Measurements from ENCODE around the gene SCYGR3.

SCYGR3 gene

DNA sequence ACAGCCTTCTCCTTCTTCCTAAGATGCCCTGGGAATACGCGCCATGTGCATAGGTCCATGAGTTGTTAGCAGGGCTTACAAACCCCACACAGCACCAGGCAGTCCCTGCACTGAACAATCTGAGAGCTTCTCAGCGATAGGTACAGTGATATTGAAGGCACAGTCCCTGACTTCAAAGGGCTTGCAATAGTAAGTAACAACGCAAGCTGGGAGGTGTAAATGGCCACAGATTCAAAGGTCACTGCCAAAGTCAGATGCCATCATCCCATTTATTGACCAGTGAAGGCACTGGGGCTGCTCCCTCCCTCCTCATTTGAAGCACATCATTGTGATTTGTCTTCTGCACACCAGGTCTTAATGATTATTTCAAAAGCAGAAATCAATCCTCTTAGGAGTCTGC is 541 bp upstream of the SCYGR3 start:
- H3K4me3 ChIP-seq (ENCODE audit: low read depth, low read length) = no peak overlapping the region
- no peak for DNase-seq (ENCODE audit: low read depth)
- TF ChIP-seq, protein P1, sequence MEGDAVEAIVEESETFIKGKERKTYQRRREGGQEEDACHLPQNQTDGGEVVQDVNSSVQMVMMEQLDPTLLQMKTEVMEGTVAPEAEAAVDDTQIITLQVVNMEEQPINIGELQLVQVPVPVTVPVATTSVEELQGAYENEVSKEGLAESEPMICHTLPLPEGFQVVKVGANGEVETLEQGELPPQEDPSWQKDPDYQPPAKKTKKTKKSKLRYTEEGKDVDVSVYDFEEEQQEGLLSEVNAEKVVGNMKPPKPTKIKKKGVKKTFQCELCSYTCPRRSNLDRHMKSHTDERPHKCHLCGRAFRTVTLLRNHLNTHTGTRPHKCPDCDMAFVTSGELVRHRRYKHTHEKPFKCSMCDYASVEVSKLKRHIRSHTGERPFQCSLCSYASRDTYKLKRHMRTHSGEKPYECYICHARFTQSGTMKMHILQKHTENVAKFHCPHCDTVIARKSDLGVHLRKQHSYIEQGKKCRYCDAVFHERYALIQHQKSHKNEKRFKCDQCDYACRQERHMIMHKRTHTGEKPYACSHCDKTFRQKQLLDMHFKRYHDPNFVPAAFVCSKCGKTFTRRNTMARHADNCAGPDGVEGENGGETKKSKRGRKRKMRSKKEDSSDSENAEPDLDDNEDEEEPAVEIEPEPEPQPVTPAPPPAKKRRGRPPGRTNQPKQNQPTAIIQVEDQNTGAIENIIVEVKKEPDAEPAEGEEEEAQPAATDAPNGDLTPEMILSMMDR (conservative IDR thresholded peaks at IDR 0.05; ENCODE audit: low read depth, low read length) = no peak

DNA sequence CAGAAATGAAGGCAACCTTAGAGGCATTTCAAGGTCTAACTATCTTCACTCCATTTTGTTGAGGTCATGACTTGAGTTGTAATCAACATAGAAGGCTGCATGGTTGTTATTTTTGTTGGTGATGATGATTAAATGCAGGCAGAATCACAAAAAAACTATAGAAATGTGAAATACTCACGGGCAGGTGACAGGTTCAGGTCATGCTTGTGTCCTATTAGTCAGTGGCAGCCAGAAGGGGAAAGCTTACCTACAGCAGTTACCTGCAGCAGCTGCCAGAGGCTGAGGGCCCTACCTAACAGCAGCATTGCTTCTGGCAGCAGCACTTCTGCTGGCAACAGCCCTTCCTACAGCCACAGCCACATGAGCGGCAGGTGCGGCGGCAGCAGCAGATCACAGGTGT is 394 bp downstream of the SCYGR3 start:
- no peak overlapping the region for H3K4me3 ChIP-seq (ENCODE audit: low read depth, low read length)
- TF ChIP-seq, protein P1 (conservative IDR thresholded peaks at IDR 0.05; ENCODE audit: low read depth, low read length) = no peak
- no peak for DNase-seq (ENCODE audit: low read depth)

DNA sequence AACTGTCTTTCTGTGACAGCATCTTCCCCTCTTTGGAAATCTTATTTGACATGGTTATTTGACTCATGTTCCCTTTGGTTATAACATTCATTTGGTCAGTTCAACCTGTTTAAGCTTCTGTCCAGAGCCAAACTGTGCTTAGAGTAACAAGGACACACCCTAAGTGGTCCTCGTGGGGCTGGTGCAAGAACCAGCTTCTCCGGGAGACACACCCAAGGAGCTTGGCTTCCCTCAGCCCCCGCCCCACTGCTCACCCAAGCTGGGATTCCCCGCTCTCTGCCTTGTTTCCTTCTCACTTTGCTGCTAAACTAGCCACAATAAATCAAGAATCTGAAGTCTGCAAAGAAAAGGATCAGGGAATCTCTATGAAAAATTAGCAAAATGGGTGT is 1.4 kb downstream of the SCYGR3 start:
- TF ChIP-seq, protein P1 (conservative IDR thresholded peaks at IDR 0.05; ENCODE audit: low read depth, low read length) = no peak
- no peak overlapping the region for H3K4me3 ChIP-seq (ENCODE audit: low read depth, low read length)
- DNase-seq (ENCODE audit: low read depth) = no peak

DNA sequence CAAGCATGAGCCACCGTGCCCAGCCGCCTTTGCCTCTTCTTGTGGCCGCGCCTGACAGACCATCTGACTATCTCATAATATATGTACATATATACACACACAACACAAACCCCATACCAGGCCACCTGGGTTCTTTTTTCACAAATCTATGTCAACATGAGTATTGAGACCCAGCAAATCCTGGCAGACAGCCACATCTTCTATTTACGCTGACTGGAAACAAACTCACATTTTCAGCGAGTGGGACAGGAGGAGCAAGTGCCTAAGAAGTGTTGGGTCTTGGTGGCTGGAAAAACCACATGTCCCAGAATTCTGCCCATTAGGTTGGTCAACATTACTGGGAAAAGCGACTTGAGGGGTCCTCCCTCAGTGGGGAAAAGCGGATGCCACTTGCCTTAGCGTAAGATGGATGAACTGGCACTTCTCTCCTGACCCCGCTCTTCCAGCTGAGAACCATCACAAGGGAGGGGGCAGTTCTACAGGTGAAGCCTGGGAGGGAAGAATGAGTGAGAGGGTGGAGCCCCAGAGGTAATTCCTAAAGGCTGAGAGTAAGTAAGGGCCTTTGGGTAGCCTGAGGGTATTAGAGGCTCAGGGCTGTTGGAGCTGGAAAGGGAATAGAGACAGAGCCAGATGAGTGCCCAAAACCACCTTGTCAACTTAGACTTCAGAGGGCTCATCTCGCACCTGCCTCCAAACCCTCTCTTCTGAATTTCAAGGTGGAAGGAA is 1.9 kb downstream of the SCYGR3 start:
- no peak overlapping the region for H3K4me3 ChIP-seq (ENCODE audit: low read depth, low read length)
- no peak for DNase-seq (ENCODE audit: low read depth)
- TF ChIP-seq, protein P1 (conservative IDR thresholded peaks at IDR 0.05; ENCODE audit: low read depth, low read length) = no peak

DNA sequence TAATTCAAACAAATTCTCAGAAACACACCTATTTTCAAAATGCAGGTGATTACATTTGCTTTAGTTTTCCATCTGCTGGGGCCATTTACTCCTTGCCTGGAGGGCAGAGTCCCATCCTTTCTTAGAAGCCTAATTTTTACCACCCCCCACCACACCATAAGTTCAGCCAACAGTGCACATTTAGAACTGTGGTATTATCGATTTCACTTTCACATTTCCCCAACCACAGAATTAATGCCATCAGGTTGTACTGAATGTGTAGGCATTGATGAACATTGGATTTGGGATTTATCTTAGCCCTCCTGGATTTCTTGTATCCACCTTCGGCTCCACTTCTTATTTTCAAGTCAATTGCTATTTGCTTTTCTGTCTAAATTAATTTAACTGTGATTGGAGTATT is 4.5 kb downstream of the SCYGR3 start:
- DNase-seq (ENCODE audit: low read depth) = no peak
- TF ChIP-seq, protein P1 (conservative IDR thresholded peaks at IDR 0.05; ENCODE audit: low read depth, low read length) = no peak
- no peak overlapping the region for H3K4me3 ChIP-seq (ENCODE audit: low read depth, low read length)

DNA sequence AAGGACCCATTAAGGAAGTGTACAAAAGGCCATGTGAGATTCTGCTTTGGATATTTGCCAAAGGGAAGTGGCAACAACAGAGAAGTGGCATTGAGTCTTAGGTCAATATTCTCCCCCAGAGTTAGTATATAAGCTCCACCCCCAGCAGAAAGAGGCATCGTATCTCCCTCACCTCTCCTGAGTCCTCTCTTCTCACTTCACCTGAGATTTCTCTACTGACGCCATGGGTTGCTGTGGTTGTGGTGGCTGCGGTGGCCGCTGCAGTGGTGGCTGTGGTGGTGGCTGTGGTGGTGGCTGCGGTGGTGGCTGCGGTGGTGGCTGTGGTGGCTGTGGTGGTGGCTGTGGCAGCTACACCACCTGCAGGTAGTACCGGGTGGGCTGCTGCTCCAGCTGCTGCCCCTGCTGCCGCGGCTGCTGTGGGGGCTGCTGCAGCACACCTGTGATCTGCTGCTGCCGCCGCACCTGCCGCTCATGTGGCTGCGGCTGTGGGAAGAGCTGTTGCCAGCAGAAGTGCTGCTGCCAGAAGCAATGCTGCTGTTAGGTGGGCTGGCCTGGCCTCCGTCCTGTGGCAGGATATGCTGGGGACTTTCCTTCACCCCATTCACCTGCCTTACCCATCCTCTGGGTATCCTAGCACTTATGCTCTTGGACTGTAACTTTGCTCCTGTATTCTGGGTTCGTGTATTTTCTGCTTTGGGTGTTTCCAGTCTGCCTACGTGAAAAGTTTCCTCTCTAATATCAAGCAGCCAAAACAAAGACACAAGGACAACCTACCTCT is 5.9 kb downstream of the SCYGR3 start:
- TF ChIP-seq, protein P1 (conservative IDR thresholded peaks at IDR 0.05; ENCODE audit: low read depth, low read length) = no peak
- H3K4me3 ChIP-seq (ENCODE audit: low read depth, low read length) = no peak overlapping the region
- DNase-seq (ENCODE audit: low read depth) = no peak

Data from choroid plexus epithelial cell (primary cell).